C4-2B (cell line): Measurements from ENCODE around the gene RBM47.
"Not testable (repeated sequence)": the region's sequence is repeated elsewhere in the genome, so short reads cannot be mapped to it uniquely, and the experiment has no call there.

ENCODE experiments used
- H3K27ac ChIP-seq: fragments of 450-650 bp; 2 replicates; pipeline ENCODE4 v1.5.1; 2017
- CTCF ChIP-seq: fragments of 450-650 bp; conservative IDR thresholded peaks from 2 replicates; pipeline ENCODE4 v1.5.1; 2017; ENCODE audit warnings: mild to moderate bottlenecking
- ZFX ChIP-seq: fragments of 450-650 bp; IDR thresholded peaks from 2 replicates; pipeline ENCODE4 v1.6.1; 2017

The RBM47 gene

GRCh38 chr4:40645586-40645985, 15.9 kb upstream of the RBM47 start:
- TF ChIP-seq CTCF (no peak), ZFX (no peak)
- no peak overlapping the region for H3K27ac ChIP-seq

- peak overlapping the region; percentile 20 for H3K27ac ChIP-seq
- TF ChIP-seq ZFX (no peak), CTCF (no peak)
Observed at GRCh38 chr4:40632080-40632479, 2.4 kb upstream of the RBM47 start.

GRCh38 chr4:40630335-40631021, 814 bp upstream of the RBM47 start:
- H3K27ac ChIP-seq, result peak overlapping the region; percentile 98
- no peak for TF ChIP-seq CTCF
- peak; percentile 87 for TF ChIP-seq ZFX

GRCh38 chr4:40628888-40629287, 776 bp downstream of the RBM47 start:
- TF ChIP-seq ZFX (no peak), CTCF (no peak)
- peak overlapping the region; percentile 98; the same call in 1 of the 2 replicates for H3K27ac ChIP-seq

GRCh38 chr4:40628407-40628806, 1.3 kb downstream of the RBM47 start:
- H3K27ac ChIP-seq, result not testable (repeated sequence)

GRCh38 chr4:40627540-40627939, 2.1 kb downstream of the RBM47 start:
- no peak overlapping the region for H3K27ac ChIP-seq
- no peak for TF ChIP-seq ZFX
- TF ChIP-seq CTCF, result no peak

- no peak overlapping the region for H3K27ac ChIP-seq
- TF ChIP-seq ZFX, result no peak
Observed at GRCh38 chr4:40626183-40626990, 3.3 kb downstream of the RBM47 start.

GRCh38 chr4:40623707-40624106, 6.0 kb downstream of the RBM47 start:
- no peak for TF ChIP-seq CTCF
- no peak for TF ChIP-seq ZFX
- H3K27ac ChIP-seq, result peak overlapping the region; percentile 6; the same call in 1 of the 2 replicates
